AG04450 (cell line): ENCODE measurements around the gene SPAG6. TPM values are rescaled to one million over a fixed set of nuclear protein-coding genes. Genes with fewer than 3 reads are reported as not detected.

Source experiments
- CTCF ChIA-PET: fragments of 300-600, 350-600 bp; formaldehyde crosslinking; extraction: SDS; loops from one replicate; lab custom pipeline; 2022; ENCODE audit warnings: antibody characterized with exemption, inconsistent platforms; lab: Charles Lee
- POLR2A ChIA-PET: fragments of 350-600 bp; formaldehyde crosslinking; extraction: SDS; loops from one replicate; lab custom pipeline; 2021; ENCODE audit warnings: antibody characterized with exemption, inconsistent platforms; lab: Yijun Ruan, JAX
- DNase-seq: peaks from one replicate; pipeline ENCODE4 v3.0.0-alpha.2; 2011; ENCODE audit warnings: low read depth, low spot score
- H3K27ac ChIP-seq: one replicate; pipeline ENCODE4 v1.5.1; 2012; ENCODE audit warnings: low read depth, low read length, control low read depth
- H3K27me3 ChIP-seq: one replicate; pipeline ENCODE4 v1.6.0; 2012; ENCODE audit warnings: low read length; ENCODE audit not compliant: control insufficient read depth, insufficient read depth
- H3K4me3 ChIP-seq: 2 replicates; pipeline ENCODE4 v1.5.1; 2011; ENCODE audit warnings: mild to moderate bottlenecking, low read depth, low read length, control low read depth
- H3K9me3 ChIP-seq: 2 replicates; pipeline ENCODE4 v1.5.1; 2012; ENCODE audit warnings: low read length; ENCODE audit not compliant: control insufficient read depth, insufficient read depth
- polyA plus RNA-seq: library from polyadenylated mRNA; depleted of rRNA; stranded (reverse); fragments of >200 nt; gene quantifications from 2 replicates; pipeline ENCODE4 v1.2.3, GENCODE V29; 2011
- TF ChIP-seq, protein P1 (sequence below): IDR thresholded peaks from 2 replicates; pipeline ENCODE4 v1.5.1; 2011; ENCODE audit warnings: low read depth, low read length, control low read depth, inconsistent platforms

SPAG6 gene
- polyA plus RNA-seq, 1 experiment: not detected

DNA sequence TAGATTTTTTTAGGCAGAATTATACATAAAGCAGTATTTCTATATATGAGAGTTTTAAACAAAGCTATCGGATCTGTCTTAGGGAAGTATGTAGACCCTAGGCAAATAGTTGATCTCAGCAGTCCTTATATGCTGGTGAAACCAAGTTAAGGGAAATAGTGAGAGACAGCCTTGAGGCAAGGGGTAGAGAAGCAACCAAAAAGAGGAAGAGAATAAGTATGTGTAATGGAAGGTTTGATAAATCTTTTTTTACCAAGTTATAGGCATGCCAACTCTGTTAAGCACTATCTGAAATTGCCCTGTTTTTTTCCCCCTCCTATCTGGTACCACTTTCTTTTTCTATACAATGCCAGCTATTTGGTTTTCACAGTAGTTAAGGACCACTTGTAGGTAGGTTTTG lies 19.9 kb downstream of the SPAG6 start:
- TF ChIP-seq, protein P1, sequence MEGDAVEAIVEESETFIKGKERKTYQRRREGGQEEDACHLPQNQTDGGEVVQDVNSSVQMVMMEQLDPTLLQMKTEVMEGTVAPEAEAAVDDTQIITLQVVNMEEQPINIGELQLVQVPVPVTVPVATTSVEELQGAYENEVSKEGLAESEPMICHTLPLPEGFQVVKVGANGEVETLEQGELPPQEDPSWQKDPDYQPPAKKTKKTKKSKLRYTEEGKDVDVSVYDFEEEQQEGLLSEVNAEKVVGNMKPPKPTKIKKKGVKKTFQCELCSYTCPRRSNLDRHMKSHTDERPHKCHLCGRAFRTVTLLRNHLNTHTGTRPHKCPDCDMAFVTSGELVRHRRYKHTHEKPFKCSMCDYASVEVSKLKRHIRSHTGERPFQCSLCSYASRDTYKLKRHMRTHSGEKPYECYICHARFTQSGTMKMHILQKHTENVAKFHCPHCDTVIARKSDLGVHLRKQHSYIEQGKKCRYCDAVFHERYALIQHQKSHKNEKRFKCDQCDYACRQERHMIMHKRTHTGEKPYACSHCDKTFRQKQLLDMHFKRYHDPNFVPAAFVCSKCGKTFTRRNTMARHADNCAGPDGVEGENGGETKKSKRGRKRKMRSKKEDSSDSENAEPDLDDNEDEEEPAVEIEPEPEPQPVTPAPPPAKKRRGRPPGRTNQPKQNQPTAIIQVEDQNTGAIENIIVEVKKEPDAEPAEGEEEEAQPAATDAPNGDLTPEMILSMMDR: no peak
- H3K9me3 ChIP-seq: no peaks in the 10 kb centered on the region
- POLR2A ChIA-PET: no interaction called here
- no peak overlapping the region for H3K27ac ChIP-seq
- H3K27me3 ChIP-seq: no peaks in the 10 kb centered on the region
- CTCF ChIA-PET: no interaction called here
- H3K4me3 ChIP-seq: no peak overlapping the region
- DNase-seq: no peak

DNA sequence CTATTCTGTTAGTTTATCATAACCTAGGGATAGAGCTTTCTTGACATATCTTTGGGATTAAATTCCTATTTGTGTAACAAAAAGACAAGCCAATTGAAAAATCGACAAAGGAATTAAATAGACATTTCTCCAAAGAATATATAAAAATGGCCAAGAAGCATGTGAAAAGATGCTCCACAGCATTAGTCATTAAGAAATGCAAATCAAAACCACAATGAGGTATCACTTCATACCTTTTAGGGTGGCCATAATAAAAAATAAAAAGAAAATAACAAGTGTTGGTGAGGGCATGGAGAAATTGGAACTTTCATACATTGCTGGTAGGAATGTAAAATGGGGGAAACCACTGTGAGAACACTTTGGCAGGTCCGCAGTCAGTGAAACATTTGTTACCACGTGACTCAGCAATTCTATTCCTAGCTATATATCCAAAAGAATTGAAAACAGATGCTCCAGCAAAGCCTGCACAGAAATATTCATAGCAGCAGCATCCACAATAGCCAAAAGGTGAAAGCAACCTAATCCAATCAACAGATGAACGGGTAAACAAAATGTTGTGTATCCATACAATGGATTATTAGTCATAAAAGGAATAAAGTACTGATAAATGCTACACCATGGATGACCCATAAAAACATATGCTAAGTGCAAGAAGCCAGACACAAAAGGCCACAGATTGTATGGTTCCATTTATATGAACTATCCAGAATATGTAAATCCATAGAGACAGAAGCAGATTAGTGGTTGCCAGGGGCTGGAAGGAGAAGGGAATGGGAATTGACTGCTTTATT lies 20.5 kb downstream of the SPAG6 start:
- Histone ChIP-seq H3K27me3 (no peaks in the 10 kb centered on the region), H3K4me3 (no peak overlapping the region), H3K9me3 (no peaks in the 10 kb centered on the region), H3K27ac (no peak overlapping the region)
- no peak for DNase-seq
- CTCF ChIA-PET: interaction anchor here (0.7 kb wide), 1 partner anchor 349 kb away, joined by 5 read pairs; no protein-coding TSS in a partner anchor
- TF ChIP-seq, protein P1: no peak
- POLR2A ChIA-PET: no interaction called here

DNA sequence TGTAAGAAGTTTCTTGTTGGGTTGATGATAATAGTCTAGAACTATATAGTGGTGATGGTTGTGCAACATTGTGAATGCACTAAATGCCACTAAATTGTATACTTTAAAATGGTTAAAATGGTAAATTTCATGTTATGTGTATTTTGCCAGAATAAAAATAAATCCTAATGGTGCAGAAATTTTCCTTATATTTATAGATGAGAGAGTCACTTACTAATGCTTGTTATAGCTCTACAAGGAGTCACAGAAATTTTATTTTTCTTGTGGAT lies 21.1 kb downstream of the SPAG6 start:
- no peak for DNase-seq
- TF ChIP-seq, protein P1: no peak
- Histone ChIP-seq H3K4me3 (no peak overlapping the region), H3K27me3 (no peaks in the 10 kb centered on the region), H3K9me3 (no peaks in the 10 kb centered on the region), H3K27ac (no peak overlapping the region)
- POLR2A ChIA-PET: no interaction called here
- CTCF ChIA-PET: interaction anchor here (0.7 kb wide), 1 partner anchor 350 kb away, joined by 5 read pairs; no protein-coding TSS in a partner anchor

DNA sequence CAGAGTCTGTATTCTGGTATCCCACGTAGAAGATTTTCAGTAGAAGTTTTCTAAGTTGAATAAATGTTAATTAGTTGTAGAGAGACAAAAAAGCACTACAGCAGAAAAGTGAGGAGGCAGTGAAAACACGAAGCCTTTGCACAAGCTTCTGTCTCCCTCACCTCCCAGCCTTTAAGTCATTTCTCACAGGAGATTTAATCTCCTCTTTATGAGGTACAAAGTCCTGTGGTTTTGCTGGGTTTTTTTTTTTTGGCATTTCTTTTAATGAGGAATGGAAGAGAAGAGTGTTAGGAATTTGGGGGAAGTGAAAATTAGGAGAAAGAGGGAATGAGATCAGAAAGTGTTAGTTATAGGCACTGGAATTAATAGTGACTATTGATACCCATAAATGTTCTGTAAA lies 21.5 kb downstream of the SPAG6 start:
- no peak overlapping the region for H3K27ac ChIP-seq
- H3K27me3 ChIP-seq: no peaks in the 10 kb centered on the region
- ChIA-PET CTCF (interaction anchor here (0.7 kb wide), 1 partner anchor 350 kb away, joined by 5 read pairs; no protein-coding TSS in a partner anchor), POLR2A (no interaction called here)
- TF ChIP-seq, protein P1: no peak
- H3K9me3 ChIP-seq: no peaks in the 10 kb centered on the region
- DNase-seq: no peak
- H3K4me3 ChIP-seq: no peak overlapping the region

DNA sequence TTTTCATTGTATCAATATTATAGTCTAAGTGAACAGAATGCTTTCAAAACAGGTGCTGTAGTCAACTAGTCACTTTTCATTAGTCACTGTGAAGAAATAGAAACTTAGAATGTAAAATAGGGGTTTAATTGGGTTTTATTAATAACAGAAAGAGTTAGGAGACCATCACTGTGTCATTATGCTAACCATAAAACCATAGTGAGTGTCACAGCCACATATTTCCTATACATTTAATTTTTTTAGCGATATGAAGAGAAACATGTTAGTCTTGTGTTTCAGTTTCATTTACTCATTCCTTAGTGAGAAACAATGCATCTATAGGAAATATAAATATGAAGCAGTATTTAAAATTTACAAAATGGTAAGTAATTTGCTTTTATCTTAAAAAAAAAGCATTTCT lies 22.2 kb downstream of the SPAG6 start:
- CTCF ChIA-PET: no interaction called here
- Histone ChIP-seq H3K9me3 (no peaks in the 10 kb centered on the region; the same call in 1 of the 2 replicates), H3K27ac (no peak overlapping the region), H3K27me3 (no peaks in the 10 kb centered on the region), H3K4me3 (no peak overlapping the region)
- POLR2A ChIA-PET: no interaction called here
- TF ChIP-seq, protein P1: no peak
- no peak for DNase-seq
